ENCODE measurements around the gene GPR132. TPM values are rescaled to one million over a fixed set of nuclear protein-coding genes. Genes with fewer than 3 reads are reported as not detected.
"Not testable (repeated sequence)": the region's sequence is repeated elsewhere in the genome, so short reads cannot be mapped to it uniquely, and the experiment has no call there.

Gene GPR132
- total RNA-seq, 4 donors from 2014 or later: 0.20 to 11.6 (median 2.1) TPM

DNA sequence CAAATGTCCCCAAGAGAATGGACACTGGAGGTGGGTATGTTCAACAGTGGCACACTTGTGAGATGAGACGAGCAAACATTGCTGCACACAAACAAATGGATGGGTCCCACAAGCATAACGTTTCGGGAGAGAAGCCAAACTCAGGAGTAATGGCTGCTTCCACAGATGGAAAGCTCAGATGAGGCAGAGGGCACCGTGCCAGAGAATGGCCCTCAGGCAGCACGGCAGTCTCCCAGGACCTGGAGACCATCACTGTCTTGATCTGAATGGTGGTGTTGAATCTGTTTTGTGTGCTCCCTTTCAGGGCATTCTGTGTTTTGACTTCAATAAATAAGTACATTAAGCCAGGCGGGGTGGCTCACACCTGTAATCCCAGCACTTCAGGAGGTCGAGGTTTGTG lies 35.8 kb downstream of the GPR132 start:
- H3K27me3 ChIP-seq: no peaks in the 10 kb centered on the region
- no peak overlapping the region for H3K4me3 ChIP-seq
- in situ Hi-C loops (cut with MboI; ENCODE audit: low pct_ligation_motif_present in 1 of 4, low pct_unique_long_range_greater_than_20kb in 1 of 4, low sequenced_read_pairs in 3 of 4) (no loop called here), intact Hi-C loops (cut with DNase I; ENCODE audit: low total_unique reads) (no loop called here)
- peaks cover 0 to 2% (median 0%) of the 10 kb centered on the region in 4 donors for H3K4me1 ChIP-seq
- 78 to 92% methylated on average over 2 to 7 of the region's 7 CpGs for WGBS, 2 donors (ENCODE audit: low coverage in 1 of 2)
- no peaks in the 10 kb centered on the region for H3K9me3 ChIP-seq
- no peaks in the 10 kb centered on the region for H3K36me3 ChIP-seq
- no peak overlapping the region for H3K27ac ChIP-seq
- TF ChIP-seq POLR2A (IDR thresholded peaks at IDR 0.05) (no peak), POLR2AphosphoS5 (IDR thresholded peaks at IDR 0.05) (no peak), EP300 (IDR thresholded peaks at IDR 0.05; ENCODE audit: low read depth) (no peak), CTCF (IDR thresholded peaks at IDR 0.05) (no peak)
- no peak for DNase-seq

GRCh38 chr14:105028251-105028927 lies 36.8 kb downstream of the GPR132 start:
- in situ Hi-C loops (cut with MboI; ENCODE audit: low pct_ligation_motif_present in 1 of 4, low pct_unique_long_range_greater_than_20kb in 1 of 4, low sequenced_read_pairs in 3 of 4): no loop called here
- Histone ChIP-seq H3K27ac (peak overlapping the region in 1 of 4 donors; percentile 1), H3K9me3 (no peaks in the 10 kb centered on the region), H3K4me3 (no peak overlapping the region), H3K27me3 (no peaks in the 10 kb centered on the region), H3K36me3 (no peaks in the 10 kb centered on the region), H3K4me1 (peaks cover 0 to 2% (median 0%) of the 10 kb centered on the region in 4 donors)
- DNase-seq: no peak
- TF ChIP-seq CTCF (IDR thresholded peaks at IDR 0.05) (no peak), EP300 (IDR thresholded peaks at IDR 0.05; ENCODE audit: low read depth) (no peak), POLR2A (IDR thresholded peaks at IDR 0.05) (no peak), POLR2AphosphoS5 (IDR thresholded peaks at IDR 0.05) (no peak)
- WGBS, 2 donors (ENCODE audit: low coverage in 1 of 2): 64 to 86% methylated on average over 3 to 12 of the region's 12 CpGs
- intact Hi-C loops (cut with DNase I; ENCODE audit: low total_unique reads): no loop called here

DNA sequence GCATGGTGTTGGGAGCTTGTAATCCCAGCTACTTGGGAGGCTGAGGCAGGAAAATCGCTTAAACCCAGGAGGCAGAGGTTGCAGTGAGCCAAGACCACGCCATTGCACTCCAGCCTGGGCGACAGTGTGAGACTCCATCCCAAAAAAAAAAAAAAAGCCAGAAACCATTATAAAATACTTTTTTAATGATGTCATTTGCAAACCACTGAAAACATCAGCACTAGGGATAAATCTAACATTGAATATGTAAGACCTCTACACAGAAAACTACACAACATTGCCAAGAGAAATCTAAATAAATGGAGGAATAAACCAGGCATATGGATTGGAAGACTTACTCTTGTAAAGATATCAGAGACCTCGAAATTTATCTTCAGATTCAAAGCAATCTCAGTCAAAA lies 37.5 kb downstream of the GPR132 start:
- H3K36me3 ChIP-seq; H3K27ac ChIP-seq; H3K4me3 ChIP-seq; DNase-seq; in situ Hi-C loops (cut with MboI; ENCODE audit: low pct_ligation_motif_present in 1 of 4, low pct_unique_long_range_greater_than_20kb in 1 of 4, low sequenced_read_pairs in 3 of 4); H3K27me3 ChIP-seq; H3K9me3 ChIP-seq; intact Hi-C loops (cut with DNase I; ENCODE audit: low total_unique reads); H3K4me1 ChIP-seq: not testable (repeated sequence)
- 81% methylated on average over 4 of the region's 4 CpGs; no CpG with 5 or more reads in 1 of the 2 donors for WGBS, 2 donors (ENCODE audit: low coverage in 1 of 2)

GRCh38 chr14:105026802-105027563 lies 38.2 kb downstream of the GPR132 start:
- DNase-seq: no peak
- intact Hi-C loops (cut with DNase I; ENCODE audit: low total_unique reads): no loop called here
- in situ Hi-C loops (cut with MboI; ENCODE audit: low pct_ligation_motif_present in 1 of 4, low pct_unique_long_range_greater_than_20kb in 1 of 4, low sequenced_read_pairs in 3 of 4): no loop called here
- TF ChIP-seq POLR2A (IDR thresholded peaks at IDR 0.05) (no peak), POLR2AphosphoS5 (IDR thresholded peaks at IDR 0.05) (no peak), EP300 (IDR thresholded peaks at IDR 0.05; ENCODE audit: low read depth) (no peak), CTCF (IDR thresholded peaks at IDR 0.05) (no peak)
- no peak overlapping the region for H3K27ac ChIP-seq
- no peaks in the 10 kb centered on the region for H3K9me3 ChIP-seq
- H3K4me1 ChIP-seq: peaks cover 0 to 6% (median 4%) of the 10 kb centered on the region in 4 donors
- WGBS, 2 donors (ENCODE audit: low coverage in 1 of 2): 25 to 43% methylated on average over 1 of the region's 1 CpG
- H3K27me3 ChIP-seq: no peaks in the 10 kb centered on the region
- H3K4me3 ChIP-seq: no peak overlapping the region
- no peaks in the 10 kb centered on the region for H3K36me3 ChIP-seq
